HG02798 (cell line): Measurements from ENCODE around the gene NXPH1.

ENCODE experiments used
- ATAC-seq: cut with Tn5 transposase; IDR thresholded peaks from one replicate; pipeline ENCODE4 v1.9.1; 2021; ENCODE audit warnings: mild to moderate bottlenecking; ENCODE audit not compliant: unreplicated experiment, poor library complexity

NXPH1 gene

DNA sequence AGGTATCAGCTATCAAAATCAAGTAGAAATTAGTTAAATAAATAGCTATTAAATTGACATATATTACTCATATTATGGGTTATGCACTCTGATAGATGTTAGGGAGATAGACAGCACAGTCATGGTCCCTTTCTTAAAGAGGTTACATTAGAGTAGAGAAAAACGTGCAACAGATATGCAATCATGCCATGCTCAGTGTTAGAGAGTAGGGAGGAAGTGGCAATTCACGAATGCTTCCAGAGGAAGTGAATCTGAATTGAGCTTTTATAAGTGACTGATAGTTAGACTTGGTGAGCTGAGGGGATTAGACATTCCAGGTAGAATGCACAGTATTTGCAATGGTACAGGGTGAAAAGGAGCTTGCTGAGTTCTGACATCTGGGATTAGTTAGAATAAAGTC, 349.8 kb downstream of the NXPH1 start:
- ATAC-seq = no peak

DNA sequence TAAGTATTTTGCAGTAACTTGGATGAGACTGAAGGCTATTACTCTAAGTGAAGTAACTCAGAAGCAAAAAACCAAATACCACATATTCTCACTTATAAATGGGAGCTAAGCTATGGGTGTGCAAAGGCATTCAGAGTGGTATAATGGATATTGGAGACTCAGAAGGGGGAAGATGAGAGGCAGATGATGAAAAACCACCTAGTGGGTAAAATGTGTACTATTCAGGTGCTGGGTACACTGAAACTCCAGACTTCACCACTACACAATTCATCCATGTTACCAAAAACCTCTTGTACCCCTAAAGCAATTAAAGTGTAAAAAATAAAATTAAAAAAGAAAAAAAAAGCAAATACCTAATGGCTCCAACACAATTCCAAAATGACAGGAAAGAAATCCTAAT, 351.7 kb downstream of the NXPH1 start:
- no peak for ATAC-seq

DNA sequence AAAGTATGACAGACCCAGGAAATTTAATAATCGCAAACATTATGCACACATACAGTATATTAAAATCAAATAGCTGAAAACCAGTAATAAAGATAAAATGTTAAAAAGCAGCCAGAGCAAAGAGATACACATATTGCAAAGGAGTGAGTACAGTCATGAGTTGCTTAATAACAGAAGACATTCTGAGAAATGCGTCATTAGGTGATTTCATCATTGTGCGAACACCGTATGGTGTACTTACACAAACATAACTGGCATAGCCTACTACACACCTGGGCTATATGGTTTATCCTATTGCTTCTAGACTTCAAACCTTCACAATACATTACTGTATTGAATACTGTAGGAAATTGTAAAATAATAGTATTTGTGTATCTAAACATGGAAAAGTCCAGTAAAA, 367.6 kb downstream of the NXPH1 start:
- ATAC-seq = no peak
